ENCODE measurements around the gene DAP3.
"Not testable (repeated sequence)": the region's sequence is repeated elsewhere in the genome, so short reads cannot be mapped to it uniquely, and the experiment has no call there.

DAP3 gene

GRCh38 chr1:155680531-155680930 is 8.4 kb upstream of the DAP3 start:
- in situ Hi-C loops (cut with MboI; ENCODE audit: low sequenced_read_pairs): no loop called here

DNA sequence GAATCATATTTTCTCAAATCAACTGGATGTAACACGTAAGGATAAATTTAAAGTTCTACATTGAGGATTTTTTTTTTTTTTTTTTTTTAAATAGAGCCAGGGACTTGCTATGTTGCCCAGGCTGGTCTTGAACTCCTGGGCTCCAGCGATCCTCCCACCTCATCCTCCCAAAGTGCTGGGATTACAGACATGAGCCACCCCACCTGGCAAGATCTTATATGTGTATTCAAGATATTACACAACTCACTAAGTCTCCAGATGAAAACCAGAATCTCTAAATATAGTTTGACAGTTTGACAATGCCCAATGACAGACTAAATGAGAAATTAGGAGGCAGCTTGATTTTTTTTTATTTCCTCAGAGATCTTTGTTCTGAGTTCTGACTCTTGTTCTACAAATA is 7.1 kb upstream of the DAP3 start:
- in situ Hi-C loops (cut with MboI; ENCODE audit: low sequenced_read_pairs): no loop called here

GRCh38 chr1:155687705-155688323 is 1.1 kb upstream of the DAP3 start:
- in situ Hi-C loops (cut with MboI; ENCODE audit: low sequenced_read_pairs): not testable (repeated sequence)

DNA sequence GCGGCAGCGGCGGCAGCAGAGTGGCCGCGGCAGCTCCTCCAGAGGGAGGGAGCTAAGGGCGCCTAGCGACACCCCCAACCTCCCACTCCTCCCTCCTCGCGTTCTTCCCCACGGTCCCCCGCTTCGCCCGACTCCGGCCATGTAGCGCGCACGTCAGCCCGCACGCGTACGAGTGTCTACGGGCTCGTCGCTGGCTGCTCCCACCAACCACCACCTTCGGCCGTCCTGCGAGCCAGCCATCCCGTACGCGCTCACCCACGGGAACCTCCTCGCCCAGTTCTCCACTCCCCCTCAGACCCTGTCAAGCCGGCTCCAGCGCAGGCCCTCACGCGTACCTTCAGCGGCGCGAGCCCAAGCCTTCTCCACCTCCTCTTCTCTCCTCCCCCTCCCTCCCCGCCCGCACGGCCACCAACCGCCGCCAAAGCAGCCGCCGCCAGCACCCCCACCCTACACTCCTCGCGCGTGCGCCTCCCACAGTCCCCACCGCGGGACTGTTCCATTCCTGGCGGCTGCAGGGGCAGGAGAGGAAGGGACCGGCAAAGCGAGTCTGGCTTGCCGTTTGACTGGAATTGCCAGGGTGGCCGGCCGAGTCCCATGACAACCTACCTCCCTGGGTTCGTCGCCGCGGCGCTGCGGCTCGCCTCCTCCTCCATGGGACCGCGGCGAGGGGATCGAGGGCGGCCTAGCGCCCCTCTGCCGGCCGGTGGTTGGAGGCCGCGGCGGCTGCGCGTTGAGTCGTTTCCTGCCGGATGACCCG is 389 bp upstream of the DAP3 start, which contains the start of gene YY1AP1:
TSS of gene YY1AP1 (minus strand) at position 451 of the 757 bp plus-strand sequence. CDS start 8,338 bp downstream, outside the sequence.
- in situ Hi-C loops (cut with MboI; ENCODE audit: low sequenced_read_pairs): no loop called here

GRCh38 chr1:155691992-155692528 is 3.2 kb downstream of the DAP3 start:
- in situ Hi-C loops (cut with MboI; ENCODE audit: low sequenced_read_pairs): no loop called here

- in situ Hi-C loops (cut with MboI; ENCODE audit: low sequenced_read_pairs): no loop called here
These were observed 5.3 kb downstream of the DAP3 start for GRCh38 chr1:155694167-155694566.

GRCh38 chr1:155695072-155695471 is 6.2 kb downstream of the DAP3 start:
- in situ Hi-C loops (cut with MboI; ENCODE audit: low sequenced_read_pairs): no loop called here

DNA sequence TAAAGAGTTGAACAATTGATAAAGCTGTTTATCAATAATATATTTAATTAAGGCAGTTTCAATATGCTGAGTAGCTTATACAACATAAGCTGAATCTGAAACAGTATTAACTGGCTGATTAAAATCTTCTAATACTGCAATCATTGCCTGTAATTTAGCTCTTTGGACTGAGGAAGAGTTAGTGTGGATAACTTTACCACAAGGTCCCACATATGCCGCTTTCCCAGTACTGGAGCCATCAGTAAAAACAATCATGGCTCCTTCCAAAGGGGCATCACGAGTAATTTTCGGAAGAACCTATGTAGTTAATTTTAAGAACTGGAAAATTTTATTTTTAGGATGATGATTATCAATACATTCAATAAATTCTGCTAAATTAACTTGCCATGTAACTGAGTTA is 6.7 kb downstream of the DAP3 start:
- in situ Hi-C loops (cut with MboI; ENCODE audit: low sequenced_read_pairs): no loop called here

- in situ Hi-C loops (cut with MboI; ENCODE audit: low sequenced_read_pairs): no loop called here
These were observed 7.6 kb downstream of the DAP3 start for GRCh38 chr1:155696524-155696923.

GRCh38 chr1:155697046-155697445 is 8.2 kb downstream of the DAP3 start:
- in situ Hi-C loops (cut with MboI; ENCODE audit: low sequenced_read_pairs): no loop called here

- in situ Hi-C loops (cut with MboI; ENCODE audit: low sequenced_read_pairs): not testable (repeated sequence)
These were observed 8.7 kb downstream of the DAP3 start for GRCh38 chr1:155697616-155698015.

GRCh38 chr1:155698382-155699038 is 9.6 kb downstream of the DAP3 start:
- in situ Hi-C loops (cut with MboI; ENCODE audit: low sequenced_read_pairs): no loop called here

GRCh38 chr1:155699062-155699461 is 10.2 kb downstream of the DAP3 start:
- in situ Hi-C loops (cut with MboI; ENCODE audit: low sequenced_read_pairs): not testable (repeated sequence)

- in situ Hi-C loops (cut with MboI; ENCODE audit: low sequenced_read_pairs): not testable (repeated sequence)
These were observed 12.8 kb downstream of the DAP3 start for GRCh38 chr1:155701675-155702074.

DNA sequence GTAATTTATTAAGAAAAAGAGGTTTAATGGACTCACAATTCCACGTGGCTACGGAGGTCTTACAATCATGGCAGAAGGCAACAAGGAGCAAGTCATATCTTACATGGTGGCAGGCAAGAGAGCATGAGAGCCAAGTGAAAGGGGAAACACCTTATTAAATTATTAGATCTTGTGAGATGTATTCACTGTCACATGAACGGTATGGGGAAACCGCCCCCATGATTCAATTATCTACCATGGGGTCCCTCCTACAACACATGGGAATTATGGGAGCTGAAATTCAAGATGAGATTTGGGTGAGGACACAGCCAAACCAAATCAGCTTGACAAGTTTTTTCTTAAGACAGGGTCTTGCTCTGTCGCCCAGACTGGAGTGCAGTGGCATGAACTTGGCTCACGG is 14.3 kb downstream of the DAP3 start:
- in situ Hi-C loops (cut with MboI; ENCODE audit: low sequenced_read_pairs): no loop called here

- in situ Hi-C loops (cut with MboI; ENCODE audit: low sequenced_read_pairs): not testable (repeated sequence)
These were observed 15.5 kb downstream of the DAP3 start for GRCh38 chr1:155704414-155704813.

GRCh38 chr1:155706139-155706538 is 17.2 kb downstream of the DAP3 start:
- in situ Hi-C loops (cut with MboI; ENCODE audit: low sequenced_read_pairs): no loop called here

- in situ Hi-C loops (cut with MboI; ENCODE audit: low sequenced_read_pairs): no loop called here
These were observed 20.5 kb downstream of the DAP3 start for GRCh38 chr1:155709391-155709790.

DNA sequence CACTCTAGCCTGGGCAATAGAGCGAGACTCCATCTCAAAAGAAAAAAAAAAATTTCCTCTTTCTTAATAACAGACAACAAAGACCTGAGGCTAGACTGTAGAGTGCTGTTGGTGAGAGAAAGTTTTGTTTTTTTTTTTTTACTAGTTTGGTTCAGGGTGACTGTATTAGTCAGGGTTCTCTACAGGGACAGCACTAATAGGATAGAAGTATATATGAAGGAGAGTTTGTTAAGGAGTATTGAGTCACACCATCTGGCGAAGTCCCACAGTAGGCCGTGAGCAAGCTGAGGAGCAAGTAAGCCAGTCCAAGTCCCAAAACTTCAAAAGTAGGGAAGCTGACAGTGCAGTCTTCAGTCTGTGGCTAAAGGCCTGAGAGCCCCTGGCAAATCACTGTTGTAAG is 22.6 kb downstream of the DAP3 start:
- in situ Hi-C loops (cut with MboI; ENCODE audit: low sequenced_read_pairs): not testable (repeated sequence)

DNA sequence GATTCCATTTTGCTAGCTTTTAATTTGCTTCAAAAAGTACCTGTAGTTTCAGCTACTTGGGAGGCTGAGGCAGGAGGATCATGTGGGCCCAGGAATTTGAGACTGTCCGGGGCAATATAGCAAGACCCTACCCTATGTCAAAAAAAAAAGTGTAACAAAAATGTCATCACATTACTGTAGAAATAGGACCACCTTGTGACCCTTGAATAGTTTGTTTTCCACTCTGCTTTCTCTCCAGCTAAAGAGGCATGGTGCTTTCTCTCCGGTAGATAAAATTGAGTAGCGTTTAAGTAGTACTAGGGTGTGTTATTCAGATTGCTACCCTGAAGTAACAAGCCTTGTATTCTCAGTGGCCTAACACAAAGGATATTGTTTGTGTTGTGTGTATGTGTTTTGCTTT is 23.7 kb downstream of the DAP3 start:
- in situ Hi-C loops (cut with MboI; ENCODE audit: low sequenced_read_pairs): not testable (repeated sequence)

GRCh38 chr1:155713075-155713474 is 24.2 kb downstream of the DAP3 start:
- in situ Hi-C loops (cut with MboI; ENCODE audit: low sequenced_read_pairs): no loop called here

DNA sequence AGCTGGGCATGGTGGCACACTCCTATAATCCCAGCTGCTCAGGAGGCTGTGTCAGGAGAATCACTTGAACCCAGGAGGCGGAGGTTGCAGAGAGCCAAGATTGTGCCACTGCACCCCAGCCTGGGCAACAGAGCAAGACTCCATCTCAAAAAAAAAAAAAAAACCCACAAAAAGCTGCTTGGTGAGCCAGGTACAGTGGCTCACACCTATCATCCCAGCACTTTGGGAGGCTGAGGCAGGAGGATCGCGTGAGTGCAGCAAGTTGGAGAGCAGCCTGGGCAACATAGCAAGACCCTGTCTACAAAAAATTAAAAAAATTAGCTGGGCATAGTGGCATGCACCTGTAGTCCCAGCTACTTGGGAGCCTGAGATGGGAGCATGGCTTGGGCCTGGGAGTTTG is 26.2 kb downstream of the DAP3 start:
- in situ Hi-C loops (cut with MboI; ENCODE audit: low sequenced_read_pairs): not testable (repeated sequence)

All from hTERT RPE-1 (cell line).